HCT116 (cell line): ENCODE data around the gene SRGAP2C. TPM values are rescaled to one million over a fixed set of nuclear protein-coding genes. Genes with fewer than 3 reads are reported as not detected.
"Not testable (repeated sequence)": the region's sequence is repeated elsewhere in the genome, so short reads cannot be mapped to it uniquely, and the experiment has no call there.

Experiments
- ATAC-seq: fragments of 200-7000 bp; cut with Tn5 transposase; 2 replicates; pipeline ENCODE4 v1.9.1; 2020; ENCODE audit warnings: mild to moderate bottlenecking, moderate library complexity
- BruUV-seq: library from RNA; stranded (reverse); fragments of 400-500 nt; replicated peaks from 2 replicates; lab custom pipeline; 2021; lab: Mats Ljungman, UMichigan
- CTCF ChIA-PET: fragments of 300-600 bp; sonication (Branson Sonifier 250); formaldehyde crosslinking; loops from one replicate; lab custom pipeline; 2021; ENCODE audit warnings: antibody characterized with exemption; lab: Charles Lee
- POLR2A ChIA-PET: fragments of 300-600, 350-600 bp; sonication (Branson Sonifier 250); formaldehyde crosslinking; loops from one replicate; lab custom pipeline; 2021; ENCODE audit warnings: antibody characterized with exemption; lab: Charles Lee
- RAD21 ChIA-PET, 2 experiments: fragments of 300-600 bp; sonication (Branson Sonifier 250); formaldehyde crosslinking; loops; one replicate each; lab custom pipeline; 2023; ENCODE audit warnings: low total read pairs in 2 of 2; ENCODE audit not compliant: uncharacterized antibody in 2 of 2, unreplicated experiment in 2 of 2, low non-redundant PET in 1 of 2; lab: Charles Lee
- DNase-seq: peaks from one replicate; pipeline ENCODE4 v3.0.0-alpha.2; 2010; ENCODE audit warnings: low read depth, low spot score
- H2AFZ ChIP-seq: fragments of 200-600 bp; shearing (Covaris generic), sonication (generic); 2 replicates; pipeline ENCODE4 v1.6.1; 2017; ENCODE audit warnings: low read depth, mixed run types, mixed read lengths, antibody characterized with exemption, low read length; ENCODE audit not compliant: poor library complexity, severe bottlenecking
- H3K27ac ChIP-seq: 2 replicates; pipeline ENCODE4 v1.5.1; 2012; ENCODE audit warnings: low read depth, low read length
- H3K27me3 ChIP-seq: fragments of 200-600 bp; sonication (generic); 2 replicates; pipeline ENCODE4 v1.6.1; 2016; ENCODE audit warnings: mixed run types, low read length, mixed read lengths; ENCODE audit not compliant: insufficient read depth
- H3K36me3 ChIP-seq, 2 experiments: fragments of 200-500 bp in 1 of 2; fragments of 200-600 bp in 1 of 2; sonication (Bioruptor generic) in 1 of 2; sonication (generic) in 1 of 2; 2 replicates each; pipeline versions ENCODE4 v1.5.1 to v1.6.1; 2014 to 2016; ENCODE audit warnings: low read length in 2 of 2, inconsistent platforms in 1 of 2, mixed read lengths in 1 of 2, mixed run types in 1 of 2; ENCODE audit not compliant: insufficient read depth in 2 of 2, control insufficient read depth in 1 of 2
- H3K4me1 ChIP-seq, 2 experiments: fragments of 200-600 bp in 1 of 2; sonication (generic) in 1 of 2; 2 replicates each; pipeline versions ENCODE4 v1.5.1 to v1.6.1; 2012 to 2017; ENCODE audit warnings: low read length in 2 of 2, inconsistent platforms in 1 of 2, mild to moderate bottlenecking in 1 of 2, mixed read lengths in 1 of 2, mixed run types in 1 of 2, moderate library complexity in 1 of 2; ENCODE audit not compliant: insufficient read depth in 2 of 2, control insufficient read depth in 1 of 2
- H3K4me2 ChIP-seq: fragments of 200-600 bp; sonication (generic); 2 replicates; pipeline ENCODE4 v1.6.1; 2017; ENCODE audit warnings: mixed run types, low read length, mixed read lengths
- H3K4me3 ChIP-seq, 2 experiments: fragments of 200-600 bp in 1 of 2; sonication (generic) in 1 of 2; replicated peaks in 1 of 2; 2 replicates each; pipeline ENCODE4 v1.5.1; 2011 to 2016; ENCODE audit warnings: low read length in 2 of 2, control low read depth in 1 of 2, low read depth in 1 of 2, mild to moderate bottlenecking in 1 of 2, mixed read lengths in 1 of 2, mixed run types in 1 of 2
- H3K79me2 ChIP-seq: fragments of 200-600 bp; sonication (generic); 2 replicates; pipeline ENCODE4 v1.6.1; 2017; ENCODE audit warnings: mild to moderate bottlenecking, mixed run types, low read length, moderate library complexity, mixed read lengths; ENCODE audit not compliant: insufficient read depth
- H3K9ac ChIP-seq: fragments of 200-600 bp; sonication (generic); 2 replicates; pipeline ENCODE4 v1.6.1; 2016; ENCODE audit warnings: low read length, mixed read lengths
- H3K9me2 ChIP-seq: fragments of 200-600 bp; sonication (generic), shearing (Covaris generic); 2 replicates; pipeline ENCODE4 v1.6.1; 2017; ENCODE audit warnings: mixed run types, mild to moderate bottlenecking, moderate library complexity; ENCODE audit not compliant: insufficient read depth
- H3K9me3 ChIP-seq, 2 experiments: fragments of 200-500 bp in 1 of 2; fragments of 200-600 bp in 1 of 2; sonication (Bioruptor generic) in 1 of 2; sonication (generic) in 1 of 2; 2 replicates each; pipeline ENCODE4 v1.6.1; 2014 to 2017; ENCODE audit warnings: low read length in 2 of 2, mixed read lengths in 2 of 2, inconsistent platforms in 1 of 2, low read depth in 1 of 2, mild to moderate bottlenecking in 1 of 2, mixed run types in 1 of 2, moderate library complexity in 1 of 2; ENCODE audit not compliant: control insufficient read depth in 1 of 2, insufficient read depth in 1 of 2
- H4K20me1 ChIP-seq: fragments of 200-600 bp; sonication (generic), shearing (Covaris generic); 2 replicates; pipeline ENCODE4 v1.6.1; 2017; ENCODE audit warnings: mixed run types, mild to moderate bottlenecking, moderate library complexity; ENCODE audit not compliant: insufficient read depth
- intact Hi-C: fragments of 100-400 bp; cut with micrococcal nuclease; formaldehyde crosslinking; loops from 2 replicates; pipeline ENCODE4 v1.10.0; 2022
- total RNA-seq: library from RNA; stranded (reverse); gene quantifications from one replicate; pipeline ENCODE4 v1.2.1, GENCODE V29; 2021; ENCODE audit not compliant: unreplicated experiment

Gene SRGAP2C
- total RNA-seq, 1 experiment from 2014 or later: 21.3 TPM

GRCh38 chr1:121337958-121338357 is 153.2 kb downstream of the SRGAP2C start:
- CTCF ChIA-PET, DNase-seq, H3K4me2 ChIP-seq, H3K79me2 ChIP-seq, H3K27me3 ChIP-seq, intact Hi-C loops, H3K9me2 ChIP-seq, BruUV-seq, H3K4me3 ChIP-seq, H3K9ac ChIP-seq, H3K4me1 ChIP-seq, H4K20me1 ChIP-seq, H2AFZ ChIP-seq, H3K36me3 ChIP-seq, POLR2A ChIA-PET, H3K9me3 ChIP-seq, H3K27ac ChIP-seq, RAD21 ChIA-PET: not testable (repeated sequence)
- ATAC-seq: peak; percentile 84

DNA sequence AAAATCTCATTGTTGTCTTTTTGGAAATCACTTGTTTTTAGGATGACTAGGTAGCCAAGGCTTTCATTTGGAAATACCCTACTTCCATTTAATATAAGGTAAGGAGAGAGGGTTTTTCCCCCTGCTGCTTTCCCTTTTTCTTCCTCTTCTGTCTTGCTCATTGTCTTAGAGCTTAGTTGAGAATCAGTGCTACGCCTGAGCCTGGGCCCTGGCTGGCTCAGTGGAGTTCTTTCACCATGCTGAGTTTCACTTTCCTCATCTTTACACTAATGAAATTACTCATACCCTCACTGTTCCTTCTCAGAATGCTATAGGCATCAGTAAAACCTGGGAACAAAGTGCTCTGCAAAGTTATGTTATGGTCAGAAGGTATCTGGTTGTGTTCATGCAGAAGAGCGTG is 154.8 kb downstream of the SRGAP2C start:
- H3K9ac ChIP-seq, H3K4me1 ChIP-seq, H3K36me3 ChIP-seq, H3K9me2 ChIP-seq, H3K4me3 ChIP-seq, H3K4me2 ChIP-seq, H3K79me2 ChIP-seq, CTCF ChIA-PET, H4K20me1 ChIP-seq, H3K9me3 ChIP-seq, POLR2A ChIA-PET, RAD21 ChIA-PET, ATAC-seq, DNase-seq, H3K27ac ChIP-seq, H3K27me3 ChIP-seq, intact Hi-C loops, BruUV-seq, H2AFZ ChIP-seq: not testable (repeated sequence)

DNA sequence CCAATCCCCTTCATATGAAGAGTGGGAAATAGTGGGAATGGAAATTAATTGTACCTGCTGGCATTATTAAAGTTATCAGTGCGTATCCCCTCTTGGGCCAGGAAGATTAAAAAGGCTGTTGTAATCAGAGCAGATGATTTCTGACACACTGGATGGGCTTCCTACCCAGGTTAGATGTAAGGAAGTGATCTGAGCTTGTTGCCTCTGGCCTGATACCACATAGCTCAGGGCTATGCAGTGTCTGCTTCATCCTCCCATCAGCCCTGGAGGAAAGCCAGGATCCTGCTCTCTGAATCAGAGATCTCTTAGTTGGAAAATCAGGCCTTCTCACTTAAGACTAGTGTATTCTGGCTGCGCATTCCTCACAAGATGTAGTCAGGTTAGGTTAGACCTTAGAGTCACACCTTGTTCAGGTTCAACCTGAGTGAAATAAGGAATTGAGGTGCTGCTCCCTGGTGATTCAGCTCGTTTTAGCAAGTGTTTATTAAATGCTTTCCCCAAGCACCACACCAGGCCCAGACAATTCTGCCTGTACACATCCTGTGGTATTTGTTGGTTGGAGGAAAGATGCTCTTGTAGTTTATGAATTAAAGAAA is 158.6 kb downstream of the SRGAP2C start:
- POLR2A ChIA-PET, H2AFZ ChIP-seq, H3K9me3 ChIP-seq, H3K4me3 ChIP-seq, H3K4me2 ChIP-seq, H3K4me1 ChIP-seq, CTCF ChIA-PET, H4K20me1 ChIP-seq, H3K9ac ChIP-seq, DNase-seq, intact Hi-C loops, BruUV-seq, H3K9me2 ChIP-seq, RAD21 ChIA-PET, H3K79me2 ChIP-seq, H3K36me3 ChIP-seq, H3K27me3 ChIP-seq, H3K27ac ChIP-seq: not testable (repeated sequence)
- peak; percentile 30; the same call in 1 of the 2 replicates for ATAC-seq

DNA sequence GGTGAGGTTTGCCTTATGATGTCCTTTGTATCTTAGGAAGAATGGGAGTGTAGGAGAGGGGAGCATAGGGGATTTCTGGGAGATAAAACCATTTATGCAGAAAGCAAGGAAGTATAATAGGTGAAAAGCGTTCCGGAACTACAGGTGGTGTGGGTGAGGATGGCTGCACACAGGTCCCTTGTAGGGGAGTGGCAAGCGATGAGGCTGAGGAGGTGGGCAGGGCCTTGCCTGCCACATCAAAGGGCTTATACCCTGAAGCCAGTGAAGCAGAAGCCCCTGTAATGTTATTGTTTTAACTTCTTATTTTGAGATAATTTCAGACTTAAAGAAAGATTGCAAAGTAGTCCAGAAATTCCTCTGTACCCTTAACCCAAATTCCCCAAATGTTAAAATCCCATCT is 159.6 kb downstream of the SRGAP2C start:
- ATAC-seq, H3K9me3 ChIP-seq, POLR2A ChIA-PET, H3K4me3 ChIP-seq, H3K27ac ChIP-seq, H3K4me1 ChIP-seq, BruUV-seq, H3K9me2 ChIP-seq, H3K9ac ChIP-seq, H3K27me3 ChIP-seq, H3K79me2 ChIP-seq, H2AFZ ChIP-seq, CTCF ChIA-PET, H4K20me1 ChIP-seq, DNase-seq, H3K36me3 ChIP-seq, intact Hi-C loops, H3K4me2 ChIP-seq, RAD21 ChIA-PET: not testable (repeated sequence)
